HG02884 (cell line): ENCODE data around the gene DDX19B.
"Not testable (repeated sequence)": the region's sequence is repeated elsewhere in the genome, so short reads cannot be mapped to it uniquely, and the experiment has no call there.

Experiments used
- ATAC-seq: cut with Tn5 transposase; IDR thresholded peaks from one replicate; pipeline ENCODE4 v1.9.1; 2021; ENCODE audit warnings: mild to moderate bottlenecking, moderate library complexity; ENCODE audit not compliant: unreplicated experiment

Gene DDX19B

GRCh38 chr16:70287304-70287971, 11.5 kb upstream of the DDX19B start:
- ATAC-seq, result not testable (repeated sequence)

- ATAC-seq, result peak; percentile 95
Measured at GRCh38 chr16:70289229-70290094, 9.5 kb upstream of the DDX19B start, which contains the start of gene AARS1. Gene AARS1, minus strand, starts transcription at chr16:70289506. Its CDS starts 6,743 bp downstream, at chr16:70282763.

GRCh38 chr16:70290949-70291519, 8.0 kb upstream of the DDX19B start:
- ATAC-seq, result no peak

GRCh38 chr16:70292148-70292547, 6.8 kb upstream of the DDX19B start:
- not testable (repeated sequence) for ATAC-seq

- ATAC-seq, result no peak
Measured at GRCh38 chr16:70294385-70295025, 4.5 kb upstream of the DDX19B start.

GRCh38 chr16:70295634-70296033, 3.4 kb upstream of the DDX19B start:
- no peak for ATAC-seq

- ATAC-seq, result no peak
Measured at GRCh38 chr16:70301121-70301520, 2.1 kb downstream of the DDX19B start.

- ATAC-seq, result no peak
Measured at GRCh38 chr16:70302745-70303144, 3.8 kb downstream of the DDX19B start.

- no peak for ATAC-seq
Measured at GRCh38 chr16:70304892-70305448, 6.0 kb downstream of the DDX19B start.

GRCh38 chr16:70306880-70307279, 7.9 kb downstream of the DDX19B start:
- ATAC-seq, result no peak

GRCh38 chr16:70307726-70308125, 8.7 kb downstream of the DDX19B start:
- ATAC-seq, result not testable (repeated sequence)

- ATAC-seq, result no peak
Measured at GRCh38 chr16:70320121-70320520, 21.1 kb downstream of the DDX19B start.

- ATAC-seq, result no peak
Measured at GRCh38 chr16:70324998-70325747, 26.2 kb downstream of the DDX19B start.

- ATAC-seq, result no peak
Measured at GRCh38 chr16:70331091-70331490, 32.1 kb downstream of the DDX19B start.

GRCh38 chr16:70331588-70332358, 32.8 kb downstream of the DDX19B start:
- ATAC-seq, result no peak

GRCh38 chr16:70332728-70333127, 33.7 kb downstream of the DDX19B start:
- ATAC-seq, result not testable (repeated sequence)

- ATAC-seq, result no peak
Measured at GRCh38 chr16:70337814-70338213, 38.8 kb downstream of the DDX19B start.

- ATAC-seq, result no peak
Measured at GRCh38 chr16:70341600-70341999, 42.6 kb downstream of the DDX19B start.

- ATAC-seq, result no peak
Measured at GRCh38 chr16:70342016-70342415, 43.0 kb downstream of the DDX19B start.
